Measurements from ENCODE around the gene IFNGR2. TPM values are rescaled to one million over a fixed set of nuclear protein-coding genes. Genes with fewer than 3 reads are reported as not detected.
"Not testable (repeated sequence)": the region's sequence is repeated elsewhere in the genome, so short reads cannot be mapped to it uniquely, and the experiment has no call there.

The IFNGR2 gene
- total and polyA plus RNA-seq, 2 of the 8 experiments (the other 6 are each of a cell fraction or from before 2014, with no cell fraction given): 36.0 to 46.4 TPM

DNA sequence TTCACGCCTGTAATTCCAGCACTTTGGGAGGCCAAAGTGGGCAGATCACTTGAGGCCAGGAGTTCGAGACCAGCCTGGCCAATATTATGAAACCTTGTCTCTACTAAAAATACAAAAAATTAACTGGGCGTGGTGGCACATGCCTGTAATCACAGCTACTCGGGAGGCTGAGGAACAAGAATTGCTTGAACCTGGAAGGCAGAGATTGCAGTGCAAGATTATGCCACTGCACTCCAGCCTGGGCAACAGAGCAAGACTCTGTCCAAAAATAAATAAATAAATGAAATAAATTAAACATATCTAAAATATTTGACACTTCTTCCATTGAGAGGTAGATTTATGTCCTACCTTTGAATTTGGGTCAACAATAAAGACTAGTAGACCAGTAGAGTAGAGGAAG, 66.0 kb downstream of the IFNGR2 start:
- H3K9ac ChIP-seq (replicated peaks in 1 of 4; ENCODE audit: extremely low read depth in 1 of 4, low read depth in 3 of 4, low read length in 3 of 4); H4K5ac ChIP-seq (ENCODE audit: insufficient read length, low read depth, low read length); H4K91ac ChIP-seq (replicated peaks; ENCODE audit: insufficient read length, low read length); H3K23ac ChIP-seq (ENCODE audit: insufficient read length); H3K4me3 ChIP-seq (ENCODE audit: extremely low read depth in 1 of 4, insufficient read depth in 2 of 4, low read depth in 3 of 4, low read length in 4 of 4); H2BK20ac ChIP-seq (ENCODE audit: low read length); H2AK5ac ChIP-seq (ENCODE audit: low read depth, low read length); H2BK15ac ChIP-seq (ENCODE audit: low read length); H3K4ac ChIP-seq (replicated peaks; ENCODE audit: insufficient read length, low read depth, low read length); H3K79me1 ChIP-seq (ENCODE audit: low read depth, low read length); DNase-seq (ENCODE audit: low read depth in 1 of 2, low spot score in 2 of 2); H3K14ac ChIP-seq (ENCODE audit: insufficient read length); H3K27me3 ChIP-seq (replicated peaks in 1 of 4; ENCODE audit: control insufficient read depth in 3 of 4, extremely low read depth in 1 of 4, insufficient read depth in 3 of 4, low read length in 3 of 4); H4K20me1 ChIP-seq (replicated peaks in 1 of 2; ENCODE audit: control insufficient read depth in 1 of 2, insufficient read depth in 2 of 2, low read length in 2 of 2); H3K23me2 ChIP-seq (ENCODE audit: low read depth, low read length); H4K8ac ChIP-seq (ENCODE audit: extremely low read depth, insufficient read depth, low read length); H3K4me1 ChIP-seq (replicated peaks in 1 of 4; ENCODE audit: control insufficient read depth in 3 of 4, insufficient read depth in 4 of 4, low read length in 3 of 4); H3K18ac ChIP-seq (ENCODE audit: extremely low read depth, low read length); H3K4me2 ChIP-seq (ENCODE audit: insufficient read depth in 1 of 2, low read depth in 2 of 2, low read length in 2 of 2); H3K27ac ChIP-seq (ENCODE audit: low read depth, low read length); FAIRE-seq; H2BK120ac ChIP-seq (replicated peaks; ENCODE audit: low read depth, low read length); H3K36me3 ChIP-seq (ENCODE audit: control insufficient read depth in 2 of 4, insufficient read depth in 4 of 4, low read length in 3 of 4); H2BK5ac ChIP-seq (ENCODE audit: low read depth, low read length); H2AFZ ChIP-seq (ENCODE audit: low read length); H3K56ac ChIP-seq (replicated peaks; ENCODE audit: insufficient read length, low read depth, low read length); H2BK12ac ChIP-seq (ENCODE audit: low read depth, low read length); H3K9me3 ChIP-seq (ENCODE audit: insufficient read depth in 2 of 2, low read depth in 1 of 2, low read length in 1 of 2): not testable (repeated sequence)
- CTCF ChIA-PET (ENCODE audit: partially characterized antibody): interaction anchor here (0.6 to 1.3 kb wide), 2 partner anchors 24 to 1940 kb away, joined by 3 to 7 read pairs; no protein-coding TSS in a partner anchor
- peaks cover 3 to 21% of the 10 kb centered on the region in 2 experiments; a peak in 2 of 4 replicates for H3K79me2 ChIP-seq (ENCODE audit: control insufficient read depth in 1 of 2, insufficient read depth in 2 of 2, low read length in 2 of 2)
- POLR2A ChIA-PET (ENCODE audit: partially characterized antibody): interaction anchor here (0.9 to 2.4 kb wide), 2 partner anchors 14 to 107 kb away, joined by 4 to 5 read pairs; no protein-coding TSS in a partner anchor
- WGBS, 2 experiments (ENCODE audit: extremely low coverage in 1 of 2, insufficient coverage in 1 of 2, insufficient read length in 1 of 2, insufficient replicate concordance in 2 of 2, low coverage in 1 of 2, low lambda C conversion rate in 2 of 2, missing lambda C conversion rate in 1 of 2): 89% methylated on average over 4 of the region's 4 CpGs; no CpG with 5 or more reads in 1 of the 2 experiments
